Body of pancreas (tissue), 4 donors: ENCODE data around the gene DNAH2. TPM values are rescaled to one million over a fixed set of nuclear protein-coding genes. Genes with fewer than 3 reads are reported as not detected.

Experiments used
- ATAC-seq: fragments of 150-250 bp; one replicate; pipeline ENCODE4 v1.9.1; 2016
- DNase-seq, 4 donors: peaks; one replicate each; pipeline ENCODE4 v3.0.0-alpha.2; 2019
- H3K27ac ChIP-seq, 4 donors: fragments of 200-600 bp; sonication (generic); 1 replicate in 3 of 4; 2 replicates in 1 of 4; pipeline versions ENCODE4 v1.5.1 to v1.6.1; 2016 to 2019; ENCODE audit warnings: mild to moderate bottlenecking in 1 of 4, mixed read lengths in 1 of 4, moderate library complexity in 1 of 4
- H3K27me3 ChIP-seq, 2 donors: fragments of 200-600 bp; sonication (generic); one replicate each; pipeline ENCODE4 v1.6.0; 2016; ENCODE audit warnings: mild to moderate bottlenecking in 1 of 2
- H3K36me3 ChIP-seq, 2 donors: fragments of 200-600 bp; sonication (generic); replicated peaks in 1 of 2; 2 replicates each; pipeline ENCODE4 v1.5.1; 2016; ENCODE audit warnings: low read depth in 2 of 2; ENCODE audit not compliant: insufficient read depth in 1 of 2
- H3K4me1 ChIP-seq: fragments of 200-600 bp; sonication (generic); one replicate; pipeline ENCODE4 v1.6.0; 2016
- H3K4me3 ChIP-seq, 2 donors: fragments of 200-600 bp; sonication (generic); 1 replicate in 1 of 2; 2 replicates in 1 of 2; pipeline ENCODE4 v1.5.1; 2016 to 2019
- H3K9me3 ChIP-seq, 3 donors: fragments of 200-600 bp; sonication (generic); 1 replicate in 2 of 3; 2 replicates in 1 of 3; pipeline ENCODE4 v1.5.1; 2016
- CTCF ChIP-seq, 7 experiments: fragments of 450-650 bp in 4 of 7; fragments of 200-600 bp in 3 of 7; sonication (generic) in 3 of 7; IDR thresholded peaks; one replicate each; pipeline ENCODE4 v1.5.1; 2016 to 2019; ENCODE audit warnings: antibody characterized with exemption in 7 of 7
- POLR2A ChIP-seq, 3 donors: fragments of 450-650 bp; IDR thresholded peaks; one replicate each; pipeline ENCODE4 v1.6.1; 2016; ENCODE audit warnings: antibody characterized with exemption in 3 of 3, mild to moderate bottlenecking in 2 of 3
- WGBS, 2 donors: methylation state at CpG; one replicate each; pipeline ENCODE4 v1.1.5; 2017; 5-methylcytosine and 5-hydroxymethylcytosine counted together
- intact Hi-C: fragments of 100-400 bp; cut with DNase I; formaldehyde crosslinking; loops from one replicate; pipeline ENCODE4 v1.15.1; 2023
- total RNA-seq, 2 donors: library from RNA; depleted of rRNA; stranded (reverse); fragments of >200 nt; gene quantifications; one replicate each; pipeline ENCODE4 v1.1.0, GENCODE V29; 2016

Gene DNAH2
- total RNA-seq, 2 donors from 2014 or later: 0.26 to 0.66 TPM

GRCh38 chr17:7703584-7704479 lies 13.7 kb upstream of the DNAH2 start:
- peak; percentile 39 for ATAC-seq
- H3K27me3 ChIP-seq: peaks cover 0 to 21% of the 10 kb centered on the region in 2 donors
- H3K9me3 ChIP-seq: no peaks in the 10 kb centered on the region
- H3K27ac ChIP-seq: no peak overlapping the region
- peak; percentile 21 to 56 (median 45) for DNase-seq
- no peaks in the 10 kb centered on the region for H3K36me3 ChIP-seq
- TF ChIP-seq CTCF (IDR thresholded peaks at IDR 0.05) (no peak), POLR2A (IDR thresholded peaks at IDR 0.05) (no peak)
- WGBS, 2 donors: 30 to 38% methylated on average over 22 to 24 of the region's 24 CpGs
- no peak overlapping the region for H3K4me3 ChIP-seq
- intact Hi-C loops: no loop called here
- peaks cover 21% of the 10 kb centered on the region for H3K4me1 ChIP-seq

GRCh38 chr17:7704601-7705268 lies 12.8 kb upstream of the DNAH2 start, which contains the start of gene EFNB3:
Gene EFNB3, plus strand, starts transcription at chr17:7705202. Its CDS starts 397 bp downstream, at chr17:7705599.
- H3K27ac ChIP-seq: no peak within 1 kb of the TSS
- DNase-seq (peak in 3 of 4 donors; percentile 43 to 47 (median 45)), ATAC-seq (peak; percentile 52)
- H3K27me3 ChIP-seq: peaks cover 0 to 21% of the 10 kb centered on the region in 2 donors
- peaks cover 21% of the 10 kb centered on the region for H3K4me1 ChIP-seq
- intact Hi-C loops: no loop called here
- peak within 1 kb of the TSS in 1 of 2 donors; percentile 37 for H3K4me3 ChIP-seq
- no peaks in the 10 kb centered on the region for H3K36me3 ChIP-seq
- H3K9me3 ChIP-seq: no peaks in the 10 kb centered on the region
- WGBS, 2 donors: 3% methylated on average over 22 to 23 of the region's 45 CpGs
- TF ChIP-seq POLR2A (IDR thresholded peaks at IDR 0.05) (peak in 1 of 3 donors; percentile 14), CTCF (IDR thresholded peaks at IDR 0.05) (no peak)

GRCh38 chr17:7705269-7706255 lies 12.0 kb upstream of the DNAH2 start:
- no peak for TF ChIP-seq CTCF (IDR thresholded peaks at IDR 0.05)
- no peak for TF ChIP-seq POLR2A (IDR thresholded peaks at IDR 0.05)
- Histone ChIP-seq H3K27me3 (peaks cover 0 to 21% of the 10 kb centered on the region in 2 donors), H3K4me1 (peaks cover 21% of the 10 kb centered on the region), H3K4me3 (peak overlapping the region in 1 of 2 donors; percentile 37), H3K9me3 (no peaks in the 10 kb centered on the region), H3K27ac (no peak overlapping the region), H3K36me3 (no peaks in the 10 kb centered on the region)
- 9 to 15% methylated on average over 18 to 40 of the region's 50 CpGs for WGBS, 2 donors
- intact Hi-C loops: no loop called here
- ATAC-seq (no peak), DNase-seq (no peak)

- H3K36me3 ChIP-seq: no peaks in the 10 kb centered on the region
- DNase-seq (no peak), ATAC-seq (no peak)
- no peak overlapping the region for H3K4me3 ChIP-seq
- no peak overlapping the region for H3K27ac ChIP-seq
- H3K9me3 ChIP-seq: no peaks in the 10 kb centered on the region
- intact Hi-C loops: no loop called here
- no peak for TF ChIP-seq CTCF (IDR thresholded peaks at IDR 0.05)
- TF ChIP-seq POLR2A (IDR thresholded peaks at IDR 0.05): no peak
- peaks cover 0 to 25% of the 10 kb centered on the region in 2 donors for H3K27me3 ChIP-seq
- H3K4me1 ChIP-seq: peaks cover 21% of the 10 kb centered on the region
- WGBS, 2 donors: 72 to 77% methylated on average over 3 of the region's 3 CpGs
Observed at GRCh38 chr17:7706631-7707354, 10.8 kb upstream of the DNAH2 start.
